ENCODE measurements around the gene ASTN1. TPM values are rescaled to one million over a fixed set of nuclear protein-coding genes. Genes with fewer than 3 reads are reported as not detected.
A peak's percentile ranks its signal among the peaks of the same experiment; 100 is the strongest.

Gene ASTN1
- total RNA-seq, 2 experiments from 2014 or later, result not detected

GRCh38 chr1:176905648-176906047 is 258.9 kb downstream of the ASTN1 start:
- Mint-ChIP-seq H3K9me3 (peaks cover 1% of the 10 kb centered on the region), H3K27ac (no peak overlapping the region), H3K36me3 (ENCODE audit: low read depth) (no peaks in the 10 kb centered on the region), H3K4me1 (ENCODE audit: low read depth) (no peaks in the 10 kb centered on the region), H3K27me3 (ENCODE audit: low read depth) (peaks cover 17% of the 10 kb centered on the region), H3K4me3 (no peak overlapping the region)
- intact Hi-C loops (cut with micrococcal nuclease), result no loop called here
- CTCF ChIA-PET, result no interaction called here
- no peak for DNase-seq

DNA sequence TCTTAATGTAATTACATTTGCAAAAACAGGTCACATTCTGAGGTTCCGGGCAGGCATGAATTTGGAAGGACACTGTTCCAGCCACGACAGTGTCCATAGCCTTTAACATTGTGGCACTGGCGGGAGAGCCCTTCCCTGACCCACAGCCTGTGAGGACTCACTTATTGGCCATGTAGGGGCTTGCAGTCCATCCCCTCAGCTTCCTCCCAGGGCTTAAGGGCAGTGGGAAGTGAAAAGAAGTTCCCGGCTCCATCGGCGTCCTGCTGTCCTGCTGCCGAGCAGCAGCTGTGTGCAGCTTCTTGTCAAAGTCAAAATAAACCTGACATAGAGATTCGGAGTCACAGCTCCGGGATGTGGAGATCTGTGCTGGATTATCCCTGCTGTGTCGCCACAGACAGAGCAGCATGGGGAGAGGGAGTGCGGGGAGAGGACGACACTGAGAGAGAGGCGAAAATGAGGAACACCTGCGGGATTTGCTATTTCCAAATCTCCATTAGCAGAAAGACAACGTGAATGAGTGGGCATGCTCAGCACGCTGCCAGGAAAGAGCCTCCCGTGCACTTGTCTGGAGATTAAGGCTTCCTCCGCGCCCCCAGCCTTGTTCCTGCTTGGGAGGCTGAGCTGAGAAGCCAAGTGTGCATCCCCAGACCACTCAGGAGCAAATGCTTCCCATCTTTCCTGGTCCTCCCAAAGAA is 260.3 kb downstream of the ASTN1 start:
- no peak for DNase-seq
- Mint-ChIP-seq H3K9me3 (peaks cover 1% of the 10 kb centered on the region), H3K4me3 (no peak overlapping the region), H3K36me3 (ENCODE audit: low read depth) (no peaks in the 10 kb centered on the region), H3K27me3 (ENCODE audit: low read depth) (peaks cover 17% of the 10 kb centered on the region), H3K4me1 (ENCODE audit: low read depth) (no peaks in the 10 kb centered on the region), H3K27ac (no peak overlapping the region)
- CTCF ChIA-PET, result no interaction called here
- intact Hi-C loops (cut with micrococcal nuclease), result no loop called here

GRCh38 chr1:176903474-176903873 is 261.0 kb downstream of the ASTN1 start:
- no peaks in the 10 kb centered on the region for H3K36me3 Mint-ChIP-seq (ENCODE audit: low read depth)

GRCh38 chr1:176899321-176899720 is 265.2 kb downstream of the ASTN1 start:
- no peak for DNase-seq
- intact Hi-C loops (cut with micrococcal nuclease), result loop anchor here (2.0 kb wide), 1 partner anchor 49 kb away; no protein-coding TSS in a partner anchor
- H3K36me3 Mint-ChIP-seq (ENCODE audit: low read depth), result no peaks in the 10 kb centered on the region
- peaks cover 4% of the 10 kb centered on the region for H3K4me1 Mint-ChIP-seq (ENCODE audit: low read depth)
- no peak overlapping the region for H3K4me3 Mint-ChIP-seq
- peaks cover 24% of the 10 kb centered on the region for H3K27me3 Mint-ChIP-seq (ENCODE audit: low read depth)
- CTCF ChIA-PET, result interaction anchor here (0.6 to 1.5 kb wide), 4 partner anchors 47 to 338 kb away, joined by 3 to 5 read pairs (median 4); no protein-coding TSS in a partner anchor
- H3K27ac Mint-ChIP-seq, result no peak overlapping the region
- H3K9me3 Mint-ChIP-seq, result no peaks in the 10 kb centered on the region

More at GRCh38 chr1:176903474-176903873, 261.0 kb downstream of the ASTN1 start:
- H3K27ac Mint-ChIP-seq, result no peak overlapping the region
- intact Hi-C loops (cut with micrococcal nuclease), result no loop called here
- H3K27me3 Mint-ChIP-seq (ENCODE audit: low read depth), result peaks cover 17% of the 10 kb centered on the region
- H3K9me3 Mint-ChIP-seq, result peaks cover 1% of the 10 kb centered on the region
- H3K4me1 Mint-ChIP-seq (ENCODE audit: low read depth), result no peaks in the 10 kb centered on the region
- no peak for DNase-seq
- CTCF ChIA-PET, result no interaction called here
- H3K4me3 Mint-ChIP-seq, result no peak overlapping the region

DNA sequence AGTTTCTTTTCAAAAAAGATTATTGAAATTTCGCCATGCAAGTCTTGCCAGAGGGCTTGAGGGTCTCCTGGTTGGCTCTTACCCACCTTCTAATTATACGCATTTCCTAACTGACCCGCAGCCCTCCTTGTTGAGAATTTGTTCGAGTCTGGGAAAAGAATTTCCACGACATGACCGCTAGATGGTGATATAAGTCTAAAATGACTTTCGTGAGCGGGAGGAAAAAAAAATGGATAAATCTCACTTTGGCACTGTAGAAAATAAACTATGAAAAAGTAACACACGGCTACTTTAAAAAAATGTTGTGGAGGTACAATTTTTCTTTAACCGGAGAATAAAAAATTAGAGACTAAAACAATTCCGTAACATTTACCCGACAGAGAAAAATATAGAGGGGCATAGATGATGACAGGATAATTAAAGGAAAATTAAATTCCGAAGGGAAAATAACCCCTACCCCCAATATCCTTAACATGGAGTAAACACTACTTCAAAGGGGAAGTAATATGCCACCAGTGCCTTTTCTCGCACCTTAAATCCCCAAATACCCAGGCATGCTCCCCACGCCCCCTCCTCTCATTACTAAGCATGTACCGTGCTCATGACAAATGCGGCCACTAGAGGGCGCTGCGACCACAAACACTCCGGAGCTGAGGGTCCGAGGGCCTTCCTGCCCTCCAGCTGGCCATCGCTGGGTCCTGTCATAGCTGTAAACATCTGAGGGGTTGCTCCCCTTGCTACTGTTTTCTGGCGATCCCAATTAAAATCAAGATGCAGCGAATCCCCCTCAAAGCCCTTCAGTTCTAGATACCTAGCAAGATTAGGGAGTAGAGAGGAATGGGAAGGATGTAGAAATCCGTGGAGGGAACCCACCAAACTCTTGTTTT is 266.9 kb downstream of the ASTN1 start:
- CTCF ChIA-PET, result interaction anchor here (0.6 to 1.5 kb wide), 6 partner anchors 14 to 1048 kb away, joined by 3 to 5 read pairs (median 4); no protein-coding TSS in a partner anchor
- no peaks in the 10 kb centered on the region for H3K36me3 Mint-ChIP-seq (ENCODE audit: low read depth)
- peaks cover 12% of the 10 kb centered on the region for H3K27me3 Mint-ChIP-seq (ENCODE audit: low read depth)
- intact Hi-C loops (cut with micrococcal nuclease), result loop anchor here (1.0 to 2.0 kb wide), 3 partner anchors 51 to 1049 kb away; no protein-coding TSS in a partner anchor
- H3K27ac Mint-ChIP-seq, result no peak overlapping the region
- no peaks in the 10 kb centered on the region for H3K9me3 Mint-ChIP-seq
- no peak overlapping the region for H3K4me3 Mint-ChIP-seq
- H3K4me1 Mint-ChIP-seq (ENCODE audit: low read depth), result peaks cover 4% of the 10 kb centered on the region
- DNase-seq, result peak; percentile 53

GRCh38 chr1:176896216-176896615 is 268.3 kb downstream of the ASTN1 start:
- H3K36me3 Mint-ChIP-seq (ENCODE audit: low read depth), result no peaks in the 10 kb centered on the region
- no peak for DNase-seq
- H3K27ac Mint-ChIP-seq, result no peak overlapping the region
- peaks cover 4% of the 10 kb centered on the region for H3K4me1 Mint-ChIP-seq (ENCODE audit: low read depth)
- intact Hi-C loops (cut with micrococcal nuclease), result no loop called here
- no peaks in the 10 kb centered on the region for H3K9me3 Mint-ChIP-seq
- H3K4me3 Mint-ChIP-seq, result no peak overlapping the region
- CTCF ChIA-PET, result interaction anchor here (1.2 kb wide), 1 partner anchor 16 kb away, joined by 3 read pairs; no protein-coding TSS in a partner anchor
- peaks cover 12% of the 10 kb centered on the region for H3K27me3 Mint-ChIP-seq (ENCODE audit: low read depth)

DNA sequence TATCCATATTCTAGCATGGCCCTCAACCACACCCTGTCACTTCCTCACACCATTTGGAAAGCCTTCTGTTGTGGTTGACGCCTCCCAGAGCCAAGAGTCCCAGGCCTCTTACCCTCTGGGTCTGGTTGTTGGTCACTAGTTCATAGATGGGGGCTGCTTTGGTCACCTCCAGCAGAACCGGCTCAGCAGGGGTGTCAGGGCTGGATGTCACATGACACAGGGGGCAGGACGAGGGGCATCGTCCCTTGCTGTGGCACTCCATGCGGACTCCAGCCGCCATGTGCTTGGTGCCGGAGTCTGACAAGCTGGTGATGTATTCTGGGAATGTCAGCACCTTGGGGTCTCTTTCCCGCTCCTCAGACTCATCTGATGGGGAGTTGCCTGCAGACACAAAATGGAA is 270.1 kb downstream of the ASTN1 start:
- no peak for DNase-seq
- Mint-ChIP-seq H3K36me3 (ENCODE audit: low read depth) (no peaks in the 10 kb centered on the region), H3K4me3 (no peak overlapping the region), H3K4me1 (ENCODE audit: low read depth) (peaks cover 4% of the 10 kb centered on the region), H3K27ac (no peak overlapping the region), H3K27me3 (ENCODE audit: low read depth) (peaks cover 14% of the 10 kb centered on the region), H3K9me3 (no peaks in the 10 kb centered on the region)
- intact Hi-C loops (cut with micrococcal nuclease), result no loop called here
- CTCF ChIA-PET, result no interaction called here

GRCh38 chr1:176893625-176894352 is 270.7 kb downstream of the ASTN1 start:
- CTCF ChIA-PET, result interaction anchor here (1.4 kb wide), 1 partner anchor 14 kb away, joined by 3 read pairs; no protein-coding TSS in a partner anchor

DNA sequence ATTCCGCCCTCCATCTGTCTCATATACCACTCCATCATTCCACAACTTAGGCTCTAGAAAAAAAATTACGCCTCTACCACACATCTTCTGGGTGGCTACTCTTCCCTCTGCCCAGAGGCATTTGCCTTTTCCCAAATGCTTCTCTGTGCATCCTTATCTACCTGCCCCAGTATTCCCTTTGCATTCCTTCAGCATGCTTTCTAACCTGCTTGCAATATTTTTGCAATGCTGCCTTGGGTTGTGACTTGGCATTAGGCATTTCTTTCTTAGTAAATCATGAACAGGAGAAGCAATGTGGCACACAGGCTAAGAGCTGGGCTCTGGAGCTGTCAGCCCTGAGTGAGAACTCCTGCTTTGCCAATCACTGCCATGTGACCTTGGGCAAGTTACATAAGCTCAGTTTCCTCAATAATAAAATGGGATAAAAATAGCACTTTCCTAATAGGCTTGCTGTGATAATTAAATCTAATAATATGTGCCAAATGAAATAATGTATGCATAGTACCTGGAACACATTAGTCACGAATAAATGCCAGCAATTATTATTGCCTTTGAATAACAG is 276.0 kb downstream of the ASTN1 start:
- no peak for DNase-seq
- H3K4me3 Mint-ChIP-seq, result no peak overlapping the region
- H3K27ac Mint-ChIP-seq, result no peak overlapping the region
- no peaks in the 10 kb centered on the region for H3K9me3 Mint-ChIP-seq
- no peaks in the 10 kb centered on the region for H3K36me3 Mint-ChIP-seq (ENCODE audit: low read depth)
- peaks cover 2% of the 10 kb centered on the region for H3K27me3 Mint-ChIP-seq (ENCODE audit: low read depth)
- no peaks in the 10 kb centered on the region for H3K4me1 Mint-ChIP-seq (ENCODE audit: low read depth)
- intact Hi-C loops (cut with micrococcal nuclease), result no loop called here
- CTCF ChIA-PET, result no interaction called here

More at GRCh38 chr1:176893625-176894352, 270.7 kb downstream of the ASTN1 start:
- no peaks in the 10 kb centered on the region for H3K9me3 Mint-ChIP-seq
- no peak overlapping the region for H3K4me3 Mint-ChIP-seq
- no peaks in the 10 kb centered on the region for H3K36me3 Mint-ChIP-seq (ENCODE audit: low read depth)
- no peak overlapping the region for H3K27ac Mint-ChIP-seq
- peaks cover 4% of the 10 kb centered on the region for H3K4me1 Mint-ChIP-seq (ENCODE audit: low read depth)
- DNase-seq, result no peak
- intact Hi-C loops (cut with micrococcal nuclease), result no loop called here
- H3K27me3 Mint-ChIP-seq (ENCODE audit: low read depth), result peaks cover 14% of the 10 kb centered on the region

- Mint-ChIP-seq H3K4me3 (no peak overlapping the region), H3K9me3 (no peaks in the 10 kb centered on the region), H3K27me3 (ENCODE audit: low read depth) (peaks cover 2% of the 10 kb centered on the region), H3K27ac (no peak overlapping the region), H3K4me1 (ENCODE audit: low read depth) (no peaks in the 10 kb centered on the region), H3K36me3 (ENCODE audit: low read depth) (no peaks in the 10 kb centered on the region)
- intact Hi-C loops (cut with micrococcal nuclease), result no loop called here
- CTCF ChIA-PET, result no interaction called here
- DNase-seq, result no peak
These were observed 278.8 kb downstream of the ASTN1 start for GRCh38 chr1:176885751-176886150.

GRCh38 chr1:176885341-176885740 is 279.2 kb downstream of the ASTN1 start:
- H3K4me1 Mint-ChIP-seq (ENCODE audit: low read depth), result no peaks in the 10 kb centered on the region
- no peaks in the 10 kb centered on the region for H3K36me3 Mint-ChIP-seq (ENCODE audit: low read depth)
- peaks cover 2% of the 10 kb centered on the region for H3K27me3 Mint-ChIP-seq (ENCODE audit: low read depth)
- no peaks in the 10 kb centered on the region for H3K9me3 Mint-ChIP-seq
- CTCF ChIA-PET, result no interaction called here
- H3K4me3 Mint-ChIP-seq, result no peak overlapping the region
- H3K27ac Mint-ChIP-seq, result no peak overlapping the region
- intact Hi-C loops (cut with micrococcal nuclease), result no loop called here
- no peak for DNase-seq

DNA sequence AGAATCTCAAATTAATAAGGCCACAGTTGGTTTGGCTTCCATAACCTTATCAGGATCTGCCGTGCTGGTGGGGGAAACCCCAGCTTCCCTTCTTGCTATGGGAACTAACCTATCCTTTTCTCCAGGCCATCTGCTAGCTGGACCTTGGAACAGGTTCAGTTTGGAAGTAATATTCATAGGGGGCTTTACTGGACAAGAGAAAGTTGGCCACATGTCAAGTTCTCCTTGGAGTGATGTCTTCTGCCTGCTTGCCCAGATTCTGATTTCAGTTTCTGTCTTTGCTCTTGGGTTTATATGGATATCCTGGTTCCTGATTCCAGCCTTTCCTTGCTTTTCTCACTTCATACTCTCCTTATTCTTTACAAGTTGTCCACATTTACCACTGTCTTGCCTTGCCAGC is 279.6 kb downstream of the ASTN1 start:
- H3K4me1 Mint-ChIP-seq (ENCODE audit: low read depth), result no peaks in the 10 kb centered on the region
- DNase-seq, result no peak
- no peaks in the 10 kb centered on the region for H3K36me3 Mint-ChIP-seq (ENCODE audit: low read depth)
- intact Hi-C loops (cut with micrococcal nuclease), result loop anchor here (5.0 kb wide), 2 partner anchors 1508 to 1733 kb away; no protein-coding TSS in a partner anchor
- no peak overlapping the region for H3K4me3 Mint-ChIP-seq
- no peaks in the 10 kb centered on the region for H3K27me3 Mint-ChIP-seq (ENCODE audit: low read depth)
- CTCF ChIA-PET, result no interaction called here
- no peak overlapping the region for H3K27ac Mint-ChIP-seq
- no peaks in the 10 kb centered on the region for H3K9me3 Mint-ChIP-seq
